Measurements from ENCODE around the gene UNC5C.

UNC5C gene

GRCh38 chr4:95446173-95446572 lies 102.6 kb downstream of the UNC5C start:
- no peak for DNase-seq

DNA sequence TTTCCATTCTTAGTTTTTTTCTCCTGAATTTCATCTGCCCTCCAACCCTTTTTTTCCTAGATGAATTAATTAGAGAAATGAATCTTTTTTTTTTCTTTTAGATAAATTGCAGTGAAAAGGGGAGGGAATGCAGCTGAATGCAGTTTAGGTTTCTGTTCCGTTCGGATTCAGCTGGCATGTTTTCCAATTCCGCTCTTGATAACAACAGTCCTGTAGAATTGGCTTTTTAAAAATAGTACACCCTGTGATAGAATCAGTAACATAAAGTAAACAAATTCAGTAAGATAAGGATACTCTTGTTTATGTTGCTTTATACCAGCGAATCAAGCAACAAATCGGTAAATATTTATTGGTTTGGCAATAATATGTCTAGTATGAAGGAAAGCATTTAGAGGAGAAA lies 103.5 kb downstream of the UNC5C start:
- no peak for DNase-seq

- no peak for DNase-seq
Observed at GRCh38 chr4:95444812-95445211, 104.0 kb downstream of the UNC5C start.

GRCh38 chr4:95439896-95440295 lies 108.9 kb downstream of the UNC5C start:
- DNase-seq = no peak

DNA sequence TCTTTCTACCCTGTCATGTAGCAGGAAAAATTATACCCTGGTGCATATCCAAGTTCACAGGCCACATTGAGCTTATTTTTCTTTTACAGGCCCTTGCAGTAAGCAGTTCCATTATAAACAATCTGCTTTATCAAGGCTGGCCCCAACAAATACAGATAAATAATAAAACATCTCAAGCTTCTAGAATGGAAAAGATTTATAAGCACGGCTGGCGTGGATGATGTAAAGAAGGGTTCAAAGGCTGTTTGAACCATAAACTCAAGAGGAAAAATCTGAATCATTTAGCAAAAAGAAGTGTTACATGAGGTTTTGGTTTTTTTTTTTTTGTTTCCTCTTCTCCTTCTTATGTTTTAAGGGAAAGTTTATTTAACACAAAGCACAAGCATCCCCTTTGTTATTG lies 109.7 kb downstream of the UNC5C start:
- DNase-seq = no peak

DNA sequence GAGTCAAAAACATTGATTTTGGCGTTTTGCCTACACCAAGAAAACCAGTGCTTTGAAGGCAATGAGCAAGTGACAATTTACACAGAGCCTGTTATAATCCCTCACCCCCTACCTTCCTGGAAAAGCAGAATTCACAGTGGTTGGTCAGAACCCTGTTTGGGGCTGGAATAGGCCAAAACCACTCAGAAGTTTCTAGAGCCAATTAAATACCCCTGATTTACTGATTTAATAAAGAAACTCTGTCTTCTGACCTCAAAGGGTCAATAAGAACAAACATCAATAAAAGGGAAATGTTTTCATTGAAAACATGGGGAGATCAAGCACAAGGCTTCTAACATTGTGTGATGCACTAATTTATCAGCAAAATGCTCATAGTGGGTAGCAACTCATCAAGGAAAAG lies 116.3 kb downstream of the UNC5C start:
- no peak for DNase-seq

DNA sequence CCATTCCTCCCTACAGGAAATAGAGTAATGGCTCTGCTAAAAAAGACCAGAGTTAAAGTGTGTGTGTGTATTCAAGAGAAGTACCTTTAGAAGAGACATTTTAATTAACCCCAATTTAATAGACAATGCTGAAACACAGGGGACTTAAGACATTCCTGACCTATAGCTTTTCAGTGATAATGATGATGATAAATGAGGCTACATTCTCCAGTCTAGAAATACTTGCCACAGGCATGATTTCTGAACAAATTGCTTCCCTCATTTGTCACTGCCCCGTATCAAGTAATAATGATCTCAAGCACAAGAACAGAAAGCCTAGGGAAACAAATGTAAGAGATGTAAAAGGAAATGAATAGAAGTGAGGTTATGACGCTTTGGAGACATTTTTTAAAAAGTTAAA lies 117.1 kb downstream of the UNC5C start:
- no peak for DNase-seq

GRCh38 chr4:95429416-95429815 lies 119.4 kb downstream of the UNC5C start:
- DNase-seq = no peak

DNA sequence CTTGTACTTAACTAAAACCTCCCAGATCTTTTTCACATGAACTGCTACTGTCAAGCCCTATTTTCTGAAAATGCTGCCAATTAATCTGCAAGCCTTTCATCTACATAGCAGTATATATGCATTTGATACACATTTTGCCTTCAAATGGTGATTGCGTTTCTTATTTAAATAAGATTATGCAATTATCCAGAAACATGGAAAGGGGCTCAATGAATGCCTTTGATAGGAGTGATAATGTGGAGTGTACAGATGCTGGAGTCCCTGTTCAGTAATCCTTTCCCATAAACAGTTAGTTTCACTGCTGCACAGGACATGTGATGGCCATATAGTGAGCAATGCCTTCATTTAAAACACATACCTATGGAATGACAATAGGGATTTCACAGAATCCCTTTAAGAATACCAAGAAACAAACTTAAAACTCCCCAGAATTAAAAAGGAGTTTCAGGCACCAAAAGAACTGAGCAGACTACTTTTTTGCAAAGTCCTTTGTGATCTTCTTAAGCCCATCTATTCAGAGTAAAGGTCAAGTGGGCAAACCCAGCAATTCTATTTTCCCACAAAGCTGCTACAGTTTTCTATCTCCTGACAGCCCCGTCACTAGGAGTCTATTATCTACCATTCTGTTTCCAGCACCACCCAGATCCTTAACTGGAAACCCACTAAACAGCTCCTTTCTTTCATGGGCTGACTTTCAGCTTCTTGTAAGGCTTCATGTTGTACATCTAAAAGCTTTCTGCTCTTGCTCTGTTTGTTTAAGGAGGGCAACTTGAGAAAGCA lies 120.3 kb downstream of the UNC5C start:
- no peak for DNase-seq

- DNase-seq = no peak
Observed at GRCh38 chr4:95426455-95426854, 122.3 kb downstream of the UNC5C start.

DNA sequence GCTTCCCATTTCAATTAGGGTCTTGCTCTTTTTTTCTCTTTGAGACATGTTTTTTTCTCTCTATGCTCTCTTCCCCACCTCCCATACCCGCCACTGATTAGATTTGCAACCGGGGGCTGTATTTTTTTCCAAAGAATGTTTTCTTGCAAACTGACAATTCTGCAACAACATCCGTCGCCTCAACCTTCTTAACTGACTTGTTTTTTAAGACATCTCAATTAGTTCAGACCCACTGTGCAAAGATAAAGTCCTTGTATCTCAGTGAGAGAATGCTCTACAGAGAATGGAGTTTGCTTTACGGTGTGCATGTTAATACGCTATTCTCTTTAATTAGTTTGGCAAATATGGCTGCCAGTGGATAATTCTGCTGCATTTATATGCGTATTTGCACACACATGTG lies 126.3 kb downstream of the UNC5C start:
- no peak for DNase-seq

- no peak for DNase-seq
Observed at GRCh38 chr4:95421869-95422268, 126.9 kb downstream of the UNC5C start.

GRCh38 chr4:95417531-95417930 lies 131.2 kb downstream of the UNC5C start:
- no peak for DNase-seq

DNA sequence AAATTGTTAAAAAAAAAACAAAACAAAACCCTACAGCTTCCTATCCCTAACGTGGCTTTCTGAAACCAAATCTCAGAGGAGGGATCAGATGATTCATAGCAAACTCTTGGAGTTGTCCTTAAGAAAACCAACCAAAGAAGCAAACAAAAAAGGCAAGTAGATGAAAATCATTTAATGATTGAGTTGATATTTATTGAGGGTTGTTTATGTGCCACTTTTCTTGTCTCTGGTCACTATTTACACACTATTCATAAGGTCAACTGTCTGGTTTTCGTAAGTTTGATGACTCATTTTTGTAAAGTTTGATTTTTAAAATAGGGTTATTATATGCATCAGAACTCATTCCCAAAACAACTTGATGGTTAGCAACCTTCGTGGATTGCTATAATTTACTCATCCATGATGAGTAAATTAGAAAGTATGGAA lies 133.4 kb downstream of the UNC5C start:
- DNase-seq = no peak

DNA sequence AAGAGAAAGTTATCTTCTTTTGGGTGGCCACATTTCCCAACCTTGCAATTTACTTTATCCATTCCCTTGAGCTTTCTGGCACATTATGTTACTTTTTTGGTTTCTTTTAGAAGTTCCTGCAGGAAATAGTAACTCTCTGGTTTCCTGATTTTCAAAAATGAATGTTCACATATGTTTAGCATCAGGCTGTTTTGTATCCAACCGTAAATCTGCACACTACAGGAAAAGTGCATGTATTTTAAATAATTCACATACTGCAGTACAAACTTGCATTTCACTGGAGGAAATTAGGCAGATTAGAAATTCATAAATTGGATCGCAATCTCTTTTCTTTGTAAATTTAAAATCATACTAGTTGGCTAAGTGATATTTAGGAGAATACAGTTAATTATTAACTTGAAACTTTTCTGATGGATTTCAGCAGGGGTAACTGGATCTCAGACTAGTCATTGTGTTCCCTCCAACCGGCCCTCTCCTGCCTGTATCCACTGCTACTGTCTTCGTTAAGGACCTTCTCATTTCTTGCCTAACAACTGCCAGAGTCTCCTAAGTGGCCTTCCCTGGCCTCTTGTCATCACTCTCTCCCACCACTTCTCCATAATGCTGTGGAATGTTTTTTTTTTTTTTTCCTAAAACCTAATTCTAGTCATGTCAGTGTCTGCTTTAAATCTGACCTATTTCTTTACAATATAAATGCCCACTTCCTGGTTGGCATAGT lies 137.2 kb downstream of the UNC5C start:
- DNase-seq = no peak

DNA sequence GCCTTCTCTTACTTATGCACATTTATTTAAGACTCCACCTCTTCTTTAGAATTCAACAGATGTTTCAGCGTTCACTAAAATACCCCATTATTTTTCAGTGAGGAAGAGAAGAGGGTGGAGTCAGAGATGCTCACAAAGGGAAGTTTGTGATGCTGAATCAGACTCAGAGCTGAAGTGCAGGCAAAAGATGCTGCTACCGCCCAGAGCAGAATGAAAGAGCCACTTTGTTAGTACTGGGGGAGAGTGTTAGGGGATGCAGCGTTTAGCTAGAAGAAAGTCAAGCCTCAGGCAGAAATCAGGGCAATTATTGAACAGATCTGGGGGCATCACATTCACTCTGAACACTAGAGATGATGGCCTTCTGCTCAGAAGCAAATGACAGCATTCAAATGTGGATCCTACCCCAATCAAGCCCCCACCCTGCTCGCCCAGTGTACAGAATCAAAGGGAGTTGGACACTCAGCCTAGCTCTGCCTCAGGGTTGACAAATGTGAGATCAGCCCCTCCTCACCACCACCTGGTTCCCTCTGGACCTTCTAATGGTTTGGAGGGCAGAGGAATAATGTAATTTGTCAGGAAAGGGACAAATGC lies 138.3 kb downstream of the UNC5C start:
- no peak for DNase-seq

DNA sequence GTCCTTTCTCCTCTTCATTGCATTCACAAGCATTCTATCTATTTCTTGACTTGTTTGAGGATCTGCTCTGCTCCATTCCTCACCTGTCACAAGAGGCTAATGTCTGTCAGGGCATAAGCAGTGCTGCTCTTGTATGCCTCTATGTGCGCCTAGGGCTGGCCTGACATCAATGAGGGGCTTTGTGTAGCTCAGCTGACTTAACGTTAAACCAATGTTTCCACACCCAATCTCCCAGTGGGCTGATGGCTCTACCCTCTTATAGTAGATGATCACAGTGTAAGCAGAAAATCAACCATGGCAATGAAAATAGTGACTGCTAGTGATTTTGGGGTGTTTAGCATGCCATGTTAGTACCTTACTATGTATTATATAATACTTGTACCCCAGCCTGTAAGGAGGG lies 139.0 kb downstream of the UNC5C start:
- DNase-seq = no peak

GRCh38 chr4:95409127-95409526 lies 139.6 kb downstream of the UNC5C start:
- no peak for DNase-seq

DNA sequence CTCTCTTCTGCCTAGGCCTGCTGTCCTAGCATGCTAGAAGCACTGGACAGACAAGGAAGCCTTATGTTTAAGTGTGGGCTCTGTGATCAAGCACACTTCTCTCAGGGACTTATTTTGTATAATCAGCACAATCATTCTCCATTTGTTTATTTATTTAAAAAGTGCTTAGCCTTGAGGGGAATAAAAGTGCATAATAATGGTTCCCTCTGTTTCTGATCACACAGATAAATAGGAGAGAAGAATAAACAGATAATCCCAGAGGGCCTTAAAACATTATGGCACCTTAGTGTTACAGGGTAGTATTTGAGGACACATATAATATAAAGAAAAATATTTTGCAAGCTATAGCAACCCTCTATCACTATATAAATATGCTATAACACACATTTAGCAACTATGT lies 146.5 kb downstream of the UNC5C start:
- DNase-seq = no peak

DNA sequence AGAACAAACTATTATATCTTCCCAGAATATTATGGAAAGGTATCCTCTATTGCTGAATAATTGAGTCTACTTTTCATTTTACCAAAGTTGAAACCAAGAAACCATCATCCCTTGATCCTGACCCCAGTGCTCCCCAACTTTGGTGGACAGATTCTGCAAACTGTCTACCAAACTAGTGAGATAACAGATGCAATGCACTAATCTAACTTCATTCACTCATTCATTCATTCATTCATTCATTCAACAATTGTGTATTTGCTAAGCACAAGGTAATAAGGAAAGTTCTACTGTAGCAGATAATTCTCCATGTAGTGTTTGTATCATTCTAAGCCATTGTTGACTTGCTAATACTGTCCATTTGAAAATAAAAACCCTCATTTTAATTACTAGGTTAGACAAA lies 150.6 kb downstream of the UNC5C start:
- DNase-seq = no peak

DNA sequence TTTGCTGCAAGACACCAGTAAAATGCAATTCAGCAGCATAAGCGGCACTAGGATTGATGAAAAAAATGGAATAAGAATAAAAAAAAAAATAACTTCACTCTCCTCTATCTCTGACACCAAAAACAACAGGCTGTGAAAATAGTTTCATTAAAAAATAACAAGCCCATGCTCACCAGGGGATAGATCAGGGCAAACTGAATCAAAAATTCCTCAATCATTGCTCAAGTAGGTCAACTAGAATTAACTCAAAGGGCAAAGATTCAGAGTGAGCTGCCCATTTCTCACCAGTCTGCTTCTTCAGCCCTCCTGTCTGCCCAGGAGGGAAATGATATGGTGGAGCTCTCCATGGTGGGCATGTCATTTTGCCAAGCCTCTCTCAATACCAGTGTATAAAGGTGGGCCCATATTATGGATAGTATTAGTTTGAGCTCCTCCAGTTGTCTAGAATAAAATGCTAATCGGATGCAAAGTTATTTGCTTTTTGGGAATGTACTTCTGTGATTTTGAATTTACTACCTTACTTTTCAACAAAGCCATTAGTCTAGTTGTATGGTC lies 153.9 kb downstream of the UNC5C start:
- no peak for DNase-seq

- DNase-seq = no peak
Observed at GRCh38 chr4:95393821-95394220, 155.0 kb downstream of the UNC5C start.

- DNase-seq = no peak
Observed at GRCh38 chr4:95388911-95389310, 159.9 kb downstream of the UNC5C start.

GRCh38 chr4:95387719-95388118 lies 161.1 kb downstream of the UNC5C start:
- no peak for DNase-seq

Data from activated CD8-positive, alpha-beta memory T cell treated with anti-CD3 and anti-CD28 coated beads, Interleukin-2, amount 50 U/mL, for 4 hours (primary cell).